Upper lobe of left lung (tissue), 6 donors: Measurements from ENCODE around the gene TRAPPC3. TPM values are rescaled to one million over a fixed set of nuclear protein-coding genes. Genes with fewer than 3 reads are reported as not detected.
A peak's percentile ranks its signal among the peaks of the same experiment; 100 is the strongest.

Experiments
- ATAC-seq, 2 donors: fragments of 200-7000 bp; cut with Tn5 transposase; one replicate each; pipeline ENCODE4 v1.9.1; 2022; ENCODE audit warnings: mild to moderate bottlenecking in 2 of 2, moderate library complexity in 2 of 2; ENCODE audit not compliant: low FRiP score in 2 of 2
- DNase-seq, 2 donors: peaks; one replicate each; pipeline ENCODE4 v3.0.0-alpha.2; 2019 to 2020
- H3K27ac ChIP-seq, 4 donors: fragments of 200-600 bp; sonication (generic); one replicate each; pipeline ENCODE4 v1.5.1; 2016 to 2019
- H3K27me3 ChIP-seq, 4 donors: fragments of 200-600 bp; sonication (generic); one replicate each; pipeline ENCODE4 v1.5.1; 2017 to 2019
- H3K36me3 ChIP-seq, 4 donors: fragments of 200-600 bp; sonication (generic); one replicate each; pipeline ENCODE4 v1.5.1; 2016 to 2019
- H3K4me1 ChIP-seq, 4 donors: fragments of 200-600 bp; sonication (generic); one replicate each; pipeline ENCODE4 v1.5.1; 2018 to 2019
- H3K4me3 ChIP-seq, 4 donors: fragments of 200-600 bp; sonication (generic); one replicate each; pipeline ENCODE4 v1.5.1; 2017 to 2019; ENCODE audit warnings: mild to moderate bottlenecking in 2 of 4, moderate library complexity in 1 of 4
- H3K9me3 ChIP-seq, 4 donors: fragments of 200-600 bp; sonication (generic); one replicate each; pipeline ENCODE4 v1.5.1; 2018 to 2019
- CTCF ChIP-seq, 6 experiments: fragments of 450-650 bp in 4 of 6; fragments of 200-600 bp in 2 of 6; sonication (generic) in 2 of 6; IDR thresholded peaks; one replicate each; pipeline ENCODE4 v1.5.1; 2016 to 2019; ENCODE audit warnings: antibody characterized with exemption in 6 of 6
- EP300 ChIP-seq, 4 donors: sonication (generic); formaldehyde crosslinking; IDR thresholded peaks; one replicate each; pipeline ENCODE4 v1.5.1; 2017; ENCODE audit warnings: antibody characterized with exemption in 4 of 4, control low read depth in 2 of 4
- POLR2A ChIP-seq, 4 donors: fragments of 450-650 bp; IDR thresholded peaks; one replicate each; pipeline ENCODE4 v1.5.1; 2016 to 2017; ENCODE audit warnings: antibody characterized with exemption in 4 of 4, mild to moderate bottlenecking in 2 of 4
- POLR2AphosphoS5 ChIP-seq, 2 donors: sonication (generic); formaldehyde crosslinking; IDR thresholded peaks; one replicate each; pipeline ENCODE4 v1.5.1; 2017; ENCODE audit warnings: antibody characterized with exemption in 2 of 2
- WGBS, 2 donors: methylation state at CpG; one replicate each; pipeline ENCODE4 v1.1.5; 2017 to 2018; 5-methylcytosine and 5-hydroxymethylcytosine counted together
- total RNA-seq, 6 donors: library from RNA; depleted of rRNA in 4 of 6; stranded (reverse); fragments of >200 nt in 4 of 6; gene quantifications; one replicate each; pipeline versions ENCODE4 v1.1.0 to v1.2.1, GENCODE V29; 2016 to 2021
- donor health status: DM: no; HTN: no; CAD: no; lungs with moderate emphysema.
- donor health status: DM: no; HTN: yes; CAD: no; lungs with severe emphysema.

Gene TRAPPC3
- total RNA-seq, 6 donors from 2014 or later: 65.8 to 120 (median 75.5) TPM

GRCh38 chr1:36091698-36092097 is 57.6 kb downstream of the TRAPPC3 start:
- DNase-seq (no peak), ATAC-seq (no peak)
- Histone ChIP-seq H3K9me3 (no peaks in the 10 kb centered on the region), H3K36me3 (peaks cover 15 to 55% (median 40%) of the 10 kb centered on the region in 4 donors), H3K27me3 (no peaks in the 10 kb centered on the region), H3K27ac (no peak overlapping the region), H3K4me3 (no peak overlapping the region), H3K4me1 (peaks cover 30 to 52% (median 38%) of the 10 kb centered on the region in 4 donors)
- WGBS, 2 donors: 88 to 91% methylated on average over 10 to 13 of the region's 13 CpGs
- TF ChIP-seq POLR2AphosphoS5 (IDR thresholded peaks at IDR 0.05) (no peak), EP300 (IDR thresholded peaks at IDR 0.05) (no peak), POLR2A (IDR thresholded peaks at IDR 0.05) (no peak), CTCF (IDR thresholded peaks at IDR 0.05) (no peak)

GRCh38 chr1:36091141-36091540 is 58.1 kb downstream of the TRAPPC3 start:
- H3K4me1 ChIP-seq: peaks cover 27 to 46% (median 33%) of the 10 kb centered on the region in 4 donors
- H3K4me3 ChIP-seq: no peak overlapping the region
- no peak for DNase-seq
- WGBS, 2 donors: 95% methylated on average over 4 of the region's 4 CpGs
- H3K36me3 ChIP-seq: peaks cover 15 to 54% (median 40%) of the 10 kb centered on the region in 4 donors
- TF ChIP-seq EP300 (IDR thresholded peaks at IDR 0.05) (no peak), POLR2A (IDR thresholded peaks at IDR 0.05) (no peak), POLR2AphosphoS5 (IDR thresholded peaks at IDR 0.05) (no peak)
- H3K9me3 ChIP-seq: no peaks in the 10 kb centered on the region
- no peaks in the 10 kb centered on the region for H3K27me3 ChIP-seq
- H3K27ac ChIP-seq: no peak overlapping the region
- ATAC-seq: no peak

GRCh38 chr1:36089393-36090121 is 59.7 kb downstream of the TRAPPC3 start:
- TF ChIP-seq EP300 (IDR thresholded peaks at IDR 0.05) (no peak), CTCF (IDR thresholded peaks at IDR 0.05) (no peak), POLR2A (IDR thresholded peaks at IDR 0.05) (no peak), POLR2AphosphoS5 (IDR thresholded peaks at IDR 0.05) (no peak)
- H3K27me3 ChIP-seq: no peaks in the 10 kb centered on the region
- H3K4me1 ChIP-seq: peaks cover 14 to 34% (median 24%) of the 10 kb centered on the region in 4 donors
- no peaks in the 10 kb centered on the region for H3K9me3 ChIP-seq
- 6 to 10% methylated on average over 24 to 32 of the region's 32 CpGs for WGBS, 2 donors
- H3K36me3 ChIP-seq: peaks cover 15 to 40% (median 35%) of the 10 kb centered on the region in 4 donors
- peak overlapping the region; percentile 81 to 93 (median 87) for H3K27ac ChIP-seq
- ATAC-seq (peak in 1 of 2 donors; percentile 46), DNase-seq (no peak)
- peak overlapping the region; percentile 78 to 98 (median 92) for H3K4me3 ChIP-seq

GRCh38 chr1:36088577-36089392 is 60.5 kb downstream of the TRAPPC3 start, which contains the start of gene ADPRS:
Gene ADPRS (plus strand): TSS chr1:36088892. CDS start chr1:36088905, 13 bp downstream.
- Histone ChIP-seq H3K9me3 (no peaks in the 10 kb centered on the region), H3K4me3 (peak within 1 kb of the TSS; percentile 78 to 98 (median 92)), H3K36me3 (peaks cover 10 to 33% (median 28%) of the 10 kb centered on the region in 4 donors), H3K4me1 (peaks cover 21 to 39% (median 31%) of the 10 kb centered on the region in 4 donors), H3K27me3 (peaks cover 0 to 4% (median 1%) of the 10 kb centered on the region in 4 donors), H3K27ac (peak within 1 kb of the TSS; percentile 81 to 93 (median 87))
- DNase-seq (peak; percentile 89 to 98), ATAC-seq (peak; percentile 93 to 96)
- WGBS, 2 donors: 1% methylated on average over 62 of the region's 84 CpGs; no CpG with 5 or more reads in 1 of the 2 donors
- peak in 3 of 4 donors; percentile 66 to 97 (median 97) for TF ChIP-seq POLR2A (IDR thresholded peaks at IDR 0.05)
- peak; percentile 98 to 100 (median 99) for TF ChIP-seq CTCF (IDR thresholded peaks at IDR 0.05)
- peak; percentile 96 to 99 for TF ChIP-seq POLR2AphosphoS5 (IDR thresholded peaks at IDR 0.05)
- peak in 1 of 4 donors; percentile 55 for TF ChIP-seq EP300 (IDR thresholded peaks at IDR 0.05)

GRCh38 chr1:36088265-36088576 is 61.1 kb downstream of the TRAPPC3 start:
- Histone ChIP-seq H3K36me3 (peaks cover 5 to 27% (median 22%) of the 10 kb centered on the region in 4 donors), H3K27ac (peak overlapping the region; percentile 81 to 93 (median 87)), H3K27me3 (peaks cover 0 to 6% (median 2%) of the 10 kb centered on the region in 4 donors), H3K9me3 (no peaks in the 10 kb centered on the region), H3K4me3 (peak overlapping the region; percentile 78 to 98 (median 92)), H3K4me1 (peaks cover 24 to 41% (median 33%) of the 10 kb centered on the region in 4 donors)
- WGBS, 2 donors: 29 to 44% methylated on average over 5 to 8 of the region's 8 CpGs
- no peak for DNase-seq
- TF ChIP-seq POLR2AphosphoS5 (IDR thresholded peaks at IDR 0.05) (no peak), EP300 (IDR thresholded peaks at IDR 0.05) (no peak), CTCF (IDR thresholded peaks at IDR 0.05) (no peak), POLR2A (IDR thresholded peaks at IDR 0.05) (no peak)
- ATAC-seq: no peak
